Umbilical cord (tissue), 2 donors: ENCODE results near the gene KRTAP6-3. TPM values are rescaled to one million over a fixed set of nuclear protein-coding genes. Genes with fewer than 3 reads are reported as not detected.

Experiments
- DNase-seq: peaks from one replicate; pipeline ENCODE4 v3.0.0-alpha.2; 2015; ENCODE audit warnings: low spot score
- total RNA-seq: library from RNA; depleted of rRNA; stranded (reverse); fragments of >200 nt; gene quantifications from one replicate; pipeline ENCODE4 v1.2.3, GENCODE V29; 2014; ENCODE audit warnings: low replicate concordance; ENCODE audit not compliant: insufficient read depth

KRTAP6-3 gene
- not detected for total RNA-seq

GRCh38 chr21:30592140-30592539, at the start of gene KRTAP6-3:
Gene KRTAP6-3, plus strand, starts transcription at chr21:30592440. Its CDS starts 6 bp downstream, at chr21:30592446.
- DNase-seq, result no peak

- DNase-seq, result no peak
These were observed 39.5 kb upstream of the KRTAP6-3 start for GRCh38 chr21:30552782-30553181.

- no peak for DNase-seq
These were observed 37.1 kb upstream of the KRTAP6-3 start for GRCh38 chr21:30555095-30555494.

- no peak for DNase-seq
These were observed 30.9 kb upstream of the KRTAP6-3 start, which contains the start of gene KRTAP19-7 for GRCh38 chr21:30561264-30561895. Gene KRTAP19-7, minus strand, starts transcription at chr21:30561314. Its CDS starts 25 bp downstream, at chr21:30561289.

- peak; percentile 10 for DNase-seq
These were observed 30.3 kb upstream of the KRTAP6-3 start for GRCh38 chr21:30561957-30562356.

- peak; percentile 50 for DNase-seq
These were observed 29.2 kb upstream of the KRTAP6-3 start for GRCh38 chr21:30563072-30563471.

GRCh38 chr21:30563630-30564029, 28.6 kb upstream of the KRTAP6-3 start:
- no peak for DNase-seq

- no peak for DNase-seq
These were observed 24.6 kb upstream of the KRTAP6-3 start for GRCh38 chr21:30567617-30568016.

GRCh38 chr21:30577766-30578165, 14.5 kb upstream of the KRTAP6-3 start:
- DNase-seq, result no peak

- no peak for DNase-seq
These were observed 12.9 kb upstream of the KRTAP6-3 start for GRCh38 chr21:30579346-30579745.

- no peak for DNase-seq
These were observed 12.1 kb upstream of the KRTAP6-3 start for GRCh38 chr21:30580132-30580531.

- no peak for DNase-seq
These were observed 9.4 kb upstream of the KRTAP6-3 start for GRCh38 chr21:30582870-30583269.

- DNase-seq, result no peak
These were observed 1.9 kb upstream of the KRTAP6-3 start, which contains the start of gene KRTAP22-2 for GRCh38 chr21:30590297-30590696. Gene KRTAP22-2, minus strand, starts transcription at chr21:30590397.

GRCh38 chr21:30598802-30599201, 6.6 kb downstream of the KRTAP6-3 start, which contains the start of gene KRTAP6-2:
Gene KRTAP6-2, minus strand, starts transcription at chr21:30598902. Its CDS starts 28 bp downstream, at chr21:30598874.
- no peak for DNase-seq

- DNase-seq, result no peak
These were observed 8.5 kb downstream of the KRTAP6-3 start, which contains the start of gene KRTAP22-1 for GRCh38 chr21:30600787-30601186. Gene KRTAP22-1, plus strand, starts transcription at chr21:30601087.

- no peak for DNase-seq
These were observed 13.7 kb downstream of the KRTAP6-3 start for GRCh38 chr21:30605968-30606367.

- no peak for DNase-seq
These were observed 19.9 kb downstream of the KRTAP6-3 start for GRCh38 chr21:30612132-30612531.

GRCh38 chr21:30613836-30614235, 21.6 kb downstream of the KRTAP6-3 start, which contains the start of gene KRTAP6-1:
Gene KRTAP6-1, minus strand, starts transcription at chr21:30613930. Its CDS starts 26 bp downstream, at chr21:30613904.
- DNase-seq, result no peak

- no peak for DNase-seq
These were observed 23.0 kb downstream of the KRTAP6-3 start for GRCh38 chr21:30615199-30615598.

GRCh38 chr21:30616125-30616524, 23.9 kb downstream of the KRTAP6-3 start, which contains the start of gene KRTAP20-1:
Gene KRTAP20-1, plus strand, starts transcription at chr21:30616425. Its CDS starts 30 bp downstream, at chr21:30616455.
- no peak for DNase-seq

- DNase-seq, result no peak
These were observed 27.8 kb downstream of the KRTAP6-3 start for GRCh38 chr21:30620080-30620479.

GRCh38 chr21:30620522-30620921, 28.3 kb downstream of the KRTAP6-3 start, which contains the start of gene KRTAP20-4:
Gene KRTAP20-4, plus strand, starts transcription at chr21:30620627.
- no peak for DNase-seq

- no peak for DNase-seq
These were observed 31.1 kb downstream of the KRTAP6-3 start for GRCh38 chr21:30623362-30623761.
